ENCODE results near the gene PTGES2. TPM values are rescaled to one million over a fixed set of nuclear protein-coding genes. Genes with fewer than 3 reads are reported as not detected.
A peak's percentile ranks its signal among the peaks of the same experiment; 100 is the strongest.

Gene PTGES2
- total and polyA plus RNA-seq, 2 of the 13 experiments (the other 11 are each of a cell fraction or from before 2014, with no cell fraction given), result 63.7 to 79.8 TPM

GRCh38 chr9:128114326-128115186, 13.0 kb downstream of the PTGES2 start (continued):
- TF ChIP-seq ZHX2 (IDR thresholded peaks at IDR 0.05; ENCODE audit: low read depth), result no peak
- TF ChIP-seq ZHX2 (CRISPR knock-in tag; IDR thresholded peaks at IDR 0.05; ENCODE audit: borderline replicate concordance), result no peak
- no peak for TF ChIP-seq MAFK (conservative IDR thresholded peaks at IDR 0.05 in 1 of 2, IDR thresholded peaks at IDR 0.05 in 1 of 2; ENCODE audit: low read length in 2 of 2)
- TF ChIP-seq CBX1 (IDR thresholded peaks at IDR 0.05; ENCODE audit: low read depth), result no peak
- TF ChIP-seq ZNF713 (CRISPR knock-in tag; IDR thresholded peaks at IDR 0.05), result no peak
- 0 out of 2 replicates have a peak, but pooled peaks have one; percentile 63 for TF ChIP-seq ZNF776 (CRISPR knock-in tag; IDR thresholded peaks at IDR 0.05)
- TF ChIP-seq KLF16 (CRISPR knock-in tag; IDR thresholded peaks at IDR 0.05), result no peak
- TF ChIP-seq DNMT1 (CRISPR knock-in tag; IDR thresholded peaks at IDR 0.05), result 0 out of 2 replicates have a peak, but pooled peaks have one; percentile 25
- no peak for TF ChIP-seq ZKSCAN5 (CRISPR knock-in tag; IDR thresholded peaks at IDR 0.05)
- TF ChIP-seq ZNF546 (CRISPR knock-in tag; conservative IDR thresholded peaks at IDR 0.05), result peak; percentile 28; the same call in 1 of the 2 replicates
- 0 out of 2 replicates have a peak, but pooled peaks have one; percentile 22 for TF ChIP-seq ZNF616 (CRISPR knock-in tag; IDR thresholded peaks at IDR 0.05; ENCODE audit: low read depth)
- TF ChIP-seq SPEN (CRISPR knock-in tag; IDR thresholded peaks at IDR 0.05; ENCODE audit: low read depth), result 0 out of 2 replicates have a peak, but pooled peaks have one; percentile 3
- no peak for TF ChIP-seq PCBP2 (optimal IDR thresholded peaks at IDR 0.05; ENCODE audit: low read depth, low read length, poor library complexity, severe bottlenecking)
- TF ChIP-seq ETV5 (CRISPR knock-in tag; IDR thresholded peaks at IDR 0.05; ENCODE audit: borderline replicate concordance), result no peak
- TF ChIP-seq RFX1 (IDR thresholded peaks at IDR 0.05), result no peak
- no peak for TF ChIP-seq GATAD1 (CRISPR knock-in tag; IDR thresholded peaks at IDR 0.05)
- TF ChIP-seq ZBTB43 (CRISPR knock-in tag; conservative IDR thresholded peaks at IDR 0.05), result no peak
- no peak for TF ChIP-seq TBX2 (CRISPR knock-in tag; IDR thresholded peaks at IDR 0.05; ENCODE audit: borderline replicate concordance)
- no peak for TF ChIP-seq CBFB (CRISPR knock-in tag; IDR thresholded peaks at IDR 0.05)
- TF ChIP-seq RBAK (CRISPR knock-in tag; IDR thresholded peaks at IDR 0.05), result no peak
- TF ChIP-seq POLR2AphosphoS2 (IDR thresholded peaks at IDR 0.05; ENCODE audit: low read depth, low read length), result no peak
- no peak for TF ChIP-seq RBM22 (optimal IDR thresholded peaks at IDR 0.05; ENCODE audit: low read length)
- TF ChIP-seq SYNCRIP (IDR thresholded peaks at IDR 0.05; ENCODE audit: insufficient read depth, low read depth, low read length), result no peak
- no peak; the same call in 1 of the 2 replicates for TF ChIP-seq ZNF30 (CRISPR knock-in tag; IDR thresholded peaks at IDR 0.05)
- TF ChIP-seq SRF (IDR thresholded peaks at IDR 0.05; ENCODE audit: low read depth, low read length), result no peak
